ENCODE measurements around the gene CFAP46.

DNA sequence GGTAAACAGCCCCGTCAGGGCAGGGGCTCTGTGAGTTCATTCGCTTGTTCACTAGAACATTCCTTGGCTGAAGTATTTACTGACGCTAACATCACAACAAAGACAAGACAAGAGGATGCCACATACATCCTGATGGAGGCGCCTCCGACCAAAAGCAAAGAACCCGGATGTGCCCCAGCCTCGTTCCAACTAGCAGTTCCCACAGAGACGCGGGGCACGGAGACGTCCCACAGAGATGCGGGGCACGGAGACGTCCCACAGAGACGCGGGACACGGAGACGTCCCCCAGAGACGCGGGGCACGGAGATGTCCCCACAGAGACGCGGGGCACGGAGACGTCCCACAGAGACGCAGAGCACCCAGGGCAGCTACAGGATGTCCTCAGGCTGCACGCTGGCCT, 35.4 kb upstream of the CFAP46 start:
- no peak for TF ChIP-seq SUZ12 (IDR thresholded peaks at IDR 0.05; ENCODE audit: extremely low read depth, insufficient read depth, insufficient read length)
- TF ChIP-seq ZNF274 (IDR thresholded peaks at IDR 0.05; ENCODE audit: low read depth, low read length): no peak
- no peak for TF ChIP-seq YY1 (IDR thresholded peaks at IDR 0.05; ENCODE audit: insufficient read depth, insufficient read length)
